Measurements from ENCODE around the gene TOP2B.

The TOP2B gene

GRCh38 chr3:25658836-25659235, 5.9 kb downstream of the TOP2B start:
- H3K27me3 Mint-ChIP-seq (ENCODE audit: low read depth) = no peaks in the 10 kb centered on the region
- peaks cover 3% of the 10 kb centered on the region for H3K9me3 Mint-ChIP-seq
- no peak overlapping the region for H3K4me3 Mint-ChIP-seq
- H3K4me1 Mint-ChIP-seq = peaks cover 46% of the 10 kb centered on the region
- TF ChIP-seq CTCF (IDR thresholded peaks at IDR 0.05; ENCODE audit: unreplicated experiment in 3 of 3) = no peak
- peak overlapping the region; percentile 1 to 19 (median 6) for H3K27ac Mint-ChIP-seq
- H3K36me3 Mint-ChIP-seq (ENCODE audit: low read depth) = peaks cover 26% of the 10 kb centered on the region

GRCh38 chr3:25657293-25657692, 7.4 kb downstream of the TOP2B start:
- Mint-ChIP-seq H3K27ac (peak overlapping the region in 1 of 3 experiments; percentile 14), H3K4me1 (peaks cover 45% of the 10 kb centered on the region), H3K27me3 (ENCODE audit: low read depth) (no peaks in the 10 kb centered on the region), H3K36me3 (ENCODE audit: low read depth) (peaks cover 39% of the 10 kb centered on the region), H3K4me3 (no peak overlapping the region), H3K9me3 (peaks cover 10% of the 10 kb centered on the region)
- TF ChIP-seq CTCF (IDR thresholded peaks at IDR 0.05; ENCODE audit: unreplicated experiment in 3 of 3) = no peak

- no peak overlapping the region for H3K27ac Mint-ChIP-seq
- H3K36me3 Mint-ChIP-seq (ENCODE audit: low read depth) = peaks cover 55% of the 10 kb centered on the region
- TF ChIP-seq CTCF (IDR thresholded peaks at IDR 0.05; ENCODE audit: unreplicated experiment in 3 of 3) = no peak
- no peaks in the 10 kb centered on the region for H3K27me3 Mint-ChIP-seq (ENCODE audit: low read depth)
- peaks cover 36% of the 10 kb centered on the region for H3K4me1 Mint-ChIP-seq
- no peak overlapping the region for H3K4me3 Mint-ChIP-seq
- peaks cover 19% of the 10 kb centered on the region for H3K9me3 Mint-ChIP-seq
Measured at GRCh38 chr3:25655659-25656058, 9.0 kb downstream of the TOP2B start.

GRCh38 chr3:25654576-25654975, 10.1 kb downstream of the TOP2B start:
- TF ChIP-seq CTCF (IDR thresholded peaks at IDR 0.05; ENCODE audit: unreplicated experiment in 3 of 3) = no peak
- peaks cover 24% of the 10 kb centered on the region for H3K9me3 Mint-ChIP-seq
- peaks cover 30% of the 10 kb centered on the region for H3K4me1 Mint-ChIP-seq
- no peak overlapping the region for H3K27ac Mint-ChIP-seq
- H3K4me3 Mint-ChIP-seq = no peak overlapping the region
- H3K27me3 Mint-ChIP-seq (ENCODE audit: low read depth) = no peaks in the 10 kb centered on the region
- H3K36me3 Mint-ChIP-seq (ENCODE audit: low read depth) = peaks cover 66% of the 10 kb centered on the region

GRCh38 chr3:25653322-25653721, 11.4 kb downstream of the TOP2B start:
- Mint-ChIP-seq H3K4me3 (no peak overlapping the region), H3K4me1 (peaks cover 22% of the 10 kb centered on the region), H3K27me3 (ENCODE audit: low read depth) (no peaks in the 10 kb centered on the region), H3K27ac (peak overlapping the region in 1 of 3 experiments; percentile 14), H3K36me3 (ENCODE audit: low read depth) (peaks cover 71% of the 10 kb centered on the region), H3K9me3 (peaks cover 34% of the 10 kb centered on the region)
- no peak for TF ChIP-seq CTCF (IDR thresholded peaks at IDR 0.05; ENCODE audit: unreplicated experiment in 3 of 3)

- Mint-ChIP-seq H3K36me3 (ENCODE audit: low read depth) (peaks cover 75% of the 10 kb centered on the region), H3K9me3 (peaks cover 38% of the 10 kb centered on the region), H3K4me1 (peaks cover 26% of the 10 kb centered on the region), H3K27ac (peak overlapping the region in 1 of 3 experiments; percentile 14), H3K27me3 (ENCODE audit: low read depth) (no peaks in the 10 kb centered on the region), H3K4me3 (no peak overlapping the region)
- TF ChIP-seq CTCF (IDR thresholded peaks at IDR 0.05; ENCODE audit: unreplicated experiment in 3 of 3) = no peak
Measured at GRCh38 chr3:25652921-25653320, 11.8 kb downstream of the TOP2B start.
